Panc1 (cell line): ENCODE measurements around the gene SHB. TPM values are rescaled to one million over a fixed set of nuclear protein-coding genes. Genes with fewer than 3 reads are reported as not detected.

Experiments
- ATAC-seq: fragments of 200-7000 bp; cut with Tn5 transposase; 2 replicates; pipeline ENCODE4 v1.9.1; 2020; ENCODE audit warnings: mild to moderate bottlenecking, moderate library complexity
- BruUV-seq: library from RNA; stranded (reverse); fragments of 400-500 nt; replicated peaks from 2 replicates; lab custom pipeline; 2021; lab: Mats Ljungman, UMichigan
- CTCF ChIA-PET: fragments of 300-600 bp; sonication (Branson Sonifier 250); formaldehyde crosslinking; loops from one replicate; lab custom pipeline; 2022; ENCODE audit warnings: antibody characterized with exemption; lab: Charles Lee
- POLR2A ChIA-PET: fragments of 300-600 bp; sonication (Branson Sonifier 250); formaldehyde crosslinking; loops from one replicate; lab custom pipeline; 2022; ENCODE audit warnings: antibody characterized with exemption; lab: Charles Lee
- DNase-seq: peaks from one replicate; pipeline ENCODE4 v3.0.0-alpha.2; 2010; ENCODE audit warnings: low read depth, low spot score
- H3K27ac ChIP-seq: 2 replicates; pipeline ENCODE4 v1.5.1; 2011; ENCODE audit warnings: mild to moderate bottlenecking, low read length, inconsistent platforms
- H3K27me3 ChIP-seq: fragments of 200-500 bp; sonication (Bioruptor generic); 2 replicates; pipeline ENCODE4 v1.6.0; 2014; ENCODE audit warnings: low read length, inconsistent platforms; ENCODE audit not compliant: control insufficient read depth, insufficient read depth
- H3K36me3 ChIP-seq: fragments of 200-500 bp; sonication (Bioruptor generic); 2 replicates; pipeline ENCODE4 v1.5.1; 2014; ENCODE audit warnings: inconsistent platforms, mild to moderate bottlenecking, low read length, moderate library complexity; ENCODE audit not compliant: control insufficient read depth, insufficient read depth
- H3K4me1 ChIP-seq: 2 replicates; pipeline ENCODE4 v1.5.1; 2011; ENCODE audit warnings: inconsistent platforms, mild to moderate bottlenecking, low read length, moderate library complexity; ENCODE audit not compliant: control insufficient read depth, insufficient read depth
- H3K4me3 ChIP-seq, 2 experiments: 2 replicates each; pipeline ENCODE4 v1.5.1; 2011 to 2012; ENCODE audit warnings: low read depth in 2 of 2, low read length in 2 of 2, mild to moderate bottlenecking in 2 of 2, inconsistent platforms in 1 of 2, moderate library complexity in 1 of 2
- H3K9me3 ChIP-seq: fragments of 200-500 bp; sonication (Bioruptor generic); 2 replicates; pipeline ENCODE4 v1.5.1; 2014; ENCODE audit warnings: low read depth, mild to moderate bottlenecking, inconsistent platforms, low read length, moderate library complexity; ENCODE audit not compliant: control insufficient read depth, insufficient read depth
- CTCF ChIP-seq: fragments of 450-650 bp; IDR thresholded peaks from 2 replicates; pipeline ENCODE4 v1.5.1; 2017; ENCODE audit warnings: mild to moderate bottlenecking
- POLR2AphosphoS5 ChIP-seq: IDR thresholded peaks from 2 replicates; pipeline ENCODE4 v1.6.1; 2012; ENCODE audit warnings: mild to moderate bottlenecking, low read depth, low read length, moderate library complexity
- REST ChIP-seq, 2 experiments: IDR thresholded peaks; 2 replicates each; pipeline ENCODE4 v1.6.1; 2011 to 2012; ENCODE audit warnings: low read depth in 2 of 2, control low read depth in 1 of 2, low read length in 1 of 2, mild to moderate bottlenecking in 1 of 2, moderate library complexity in 1 of 2; ENCODE audit not compliant: insufficient read depth in 1 of 2
- SIN3A ChIP-seq: IDR thresholded peaks from 2 replicates; pipeline ENCODE4 v1.6.1; 2012; ENCODE audit warnings: low read depth, mild to moderate bottlenecking, low read length, moderate library complexity, borderline replicate concordance; ENCODE audit not compliant: insufficient read depth
- TCF7L2 ChIP-seq: IDR thresholded peaks from 2 replicates; pipeline ENCODE4 v1.6.1; 2011; ENCODE audit warnings: mild to moderate bottlenecking, low read depth, low read length, inconsistent platforms
- in situ Hi-C: cut with HindIII; loops from 2 replicates; pipeline ENCODE4 v1.10.0; 2016; ENCODE audit warnings: low sequenced_read_pairs, low pct_unique_long_range_greater_than_20kb
- intact Hi-C: fragments of 100-400 bp; cut with micrococcal nuclease; formaldehyde crosslinking; loops from one replicate; pipeline ENCODE4 v1.10.0; 2022; ENCODE audit not compliant: unreplicated experiment
- total RNA-seq: library from RNA; stranded (reverse); gene quantifications from one replicate; pipeline ENCODE4 v1.2.1, GENCODE V29; 2021; ENCODE audit not compliant: unreplicated experiment

Gene SHB
- total RNA-seq, 1 experiment from 2014 or later, result 59.9 TPM

- TF ChIP-seq CTCF (no peak), REST (IDR thresholded peaks at IDR 0.05; ENCODE audit: insufficient read depth in 1 of 2, low read depth in 2 of 2, low read length in 1 of 2) (no peak), TCF7L2 (no peak), POLR2AphosphoS5 (no peak), SIN3A (no peak)
- intact Hi-C loops, result no loop called here
- no peak for ATAC-seq
- DNase-seq, result no peak
- Histone ChIP-seq H3K27me3 (no peaks in the 10 kb centered on the region; the same call in 1 of the 2 replicates), H3K36me3 (no peaks in the 10 kb centered on the region), H3K27ac (no peak overlapping the region), H3K4me1 (no peaks in the 10 kb centered on the region), H3K4me3 (no peak overlapping the region), H3K9me3 (no peaks in the 10 kb centered on the region)
- BruUV-seq, result no TSS peak
- in situ Hi-C loops, result no loop called here
- POLR2A ChIA-PET, result no interaction called here
- CTCF ChIA-PET, result no interaction called here
Observed at GRCh38 chr9:38103340-38103739, 34.3 kb upstream of the SHB start.

- Histone ChIP-seq H3K27me3 (no peaks in the 10 kb centered on the region; the same call in 1 of the 2 replicates), H3K4me1 (no peaks in the 10 kb centered on the region), H3K4me3 (no peak overlapping the region), H3K27ac (no peak overlapping the region), H3K9me3 (no peaks in the 10 kb centered on the region), H3K36me3 (no peaks in the 10 kb centered on the region)
- intact Hi-C loops, result no loop called here
- CTCF ChIA-PET, result no interaction called here
- in situ Hi-C loops, result no loop called here
- POLR2A ChIA-PET, result no interaction called here
- TF ChIP-seq REST (IDR thresholded peaks at IDR 0.05; ENCODE audit: insufficient read depth in 1 of 2, low read depth in 2 of 2, low read length in 1 of 2), result no peak
- TF ChIP-seq POLR2AphosphoS5, result no peak
- TF ChIP-seq TCF7L2, result no peak
- TF ChIP-seq SIN3A, result no peak
- TF ChIP-seq CTCF, result no peak
- no peak for DNase-seq
- BruUV-seq, result no TSS peak
- no peak for ATAC-seq
Observed at GRCh38 chr9:38101423-38101822, 32.4 kb upstream of the SHB start.
